K562 (cell line): ENCODE results near the gene GLIS2. TPM values are rescaled to one million over a fixed set of nuclear protein-coding genes. Genes with fewer than 3 reads are reported as not detected.

Experiments
- ATF7 ChIP-seq: fragments of 450-650 bp; IDR thresholded peaks from 2 replicates; pipeline ENCODE4 v1.7.1; 2014; ENCODE audit warnings: mild to moderate bottlenecking, moderate library complexity
- BCOR ChIP-seq: fragments of 450-650 bp; IDR thresholded peaks from 2 replicates; pipeline ENCODE4 v1.6.1; 2016
- BDP1 ChIP-seq: IDR thresholded peaks from 3 replicates; pipeline ENCODE4 v1.6.1; 2011; ENCODE audit not compliant: insufficient read length, insufficient read depth
- BRCA1 ChIP-seq, 2 experiments: fragments of 450-650 bp in 1 of 2; sonication (generic) in 1 of 2; formaldehyde crosslinking in 1 of 2; IDR thresholded peaks; 2 replicates each; pipeline versions ENCODE4 v1.5.0 to v1.6.1; 2017 to 2020; ENCODE audit warnings: mild to moderate bottlenecking in 1 of 2, missing genetic modification reagents in 1 of 2
- FOXA1 ChIP-seq: fragments of 450-650 bp; IDR thresholded peaks from 2 replicates; pipeline ENCODE4 v1.6.1; 2016; ENCODE audit warnings: mild to moderate bottlenecking, borderline replicate concordance
- KDM5B ChIP-seq: fragments of 200-600 bp; sonication (generic); IDR thresholded peaks from 2 replicates; pipeline ENCODE4 v1.6.1; 2012; ENCODE audit warnings: low read depth, mild to moderate bottlenecking, moderate library complexity, low read length, control low read depth, inconsistent platforms; ENCODE audit not compliant: insufficient replicate concordance
- MYC ChIP-seq, 2 experiments: fragments of 250-450 bp in 1 of 2; sonication (Bioruptor Pico) in 1 of 2; IDR thresholded peaks; 2 replicates each; pipeline versions ENCODE4 v1.5.1 to v1.6.1; 2012 to 2021; ENCODE audit warnings: low read depth in 2 of 2, borderline replicate concordance in 1 of 2, improper control_type of control experiment in 1 of 2, low read length in 1 of 2, mild to moderate bottlenecking in 1 of 2, moderate library complexity in 1 of 2
- RB1 ChIP-seq: fragments of 450-650 bp; IDR thresholded peaks from 2 replicates; pipeline ENCODE4 v1.6.1; 2017; ENCODE audit warnings: low read depth, mild to moderate bottlenecking
- RCOR1 ChIP-seq, 2 experiments: IDR thresholded peaks; 2 replicates each; pipeline ENCODE4 v1.6.1; 2012; ENCODE audit warnings: low read depth in 2 of 2, low read length in 2 of 2, borderline replicate concordance in 1 of 2, improper control_type of control experiment in 1 of 2
- SMARCB1 ChIP-seq: IDR thresholded peaks from 2 replicates; pipeline ENCODE4 v1.6.1; 2011; ENCODE audit warnings: improper control_type of control experiment, low read depth; ENCODE audit not compliant: insufficient read length
- SOX6 ChIP-seq: fragments of 450-650 bp; IDR thresholded peaks from 2 replicates; pipeline ENCODE4 v1.6.1; 2014; ENCODE audit warnings: mild to moderate bottlenecking
- SPI1 ChIP-seq: IDR thresholded peaks from 2 replicates; pipeline ENCODE4 v1.6.1; 2011; ENCODE audit warnings: low read depth, low read length, control low read depth, borderline replicate concordance
- YY1 ChIP-seq, 3 experiments: IDR thresholded peaks; 2 replicates each; pipeline ENCODE4 v1.6.1; 2011; ENCODE audit warnings: low read length in 2 of 3, mild to moderate bottlenecking in 2 of 3, moderate library complexity in 2 of 3, borderline replicate concordance in 1 of 3, control low read depth in 1 of 3, low read depth in 1 of 3; ENCODE audit not compliant: insufficient read depth in 3 of 3, insufficient replicate concordance in 2 of 3, control insufficient read depth in 1 of 3, insufficient read length in 1 of 3; ENCODE audit errors: extremely low read depth in 1 of 3
- ZBED1 ChIP-seq: IDR thresholded peaks from 2 replicates; pipeline ENCODE4 v1.6.1; 2014
- ZBTB7A ChIP-seq: IDR thresholded peaks from 2 replicates; pipeline ENCODE4 v1.6.1; 2011; ENCODE audit warnings: low read depth, mild to moderate bottlenecking, low read length, moderate library complexity, borderline replicate concordance; ENCODE audit not compliant: control insufficient read depth
- ZNF316 ChIP-seq: fragments of 450-650 bp; IDR thresholded peaks from 2 replicates; pipeline ENCODE4 v1.6.1; 2016
- ZNF347 ChIP-seq: fragments of 450-650 bp; formaldehyde crosslinking; IDR thresholded peaks from 2 replicates; pipeline ENCODE4 v1.4.0; 2020; ENCODE audit warnings: low read depth, mild to moderate bottlenecking, moderate library complexity
- ZSCAN29 ChIP-seq: fragments of 450-650 bp; IDR thresholded peaks from 2 replicates; pipeline ENCODE4 v1.6.1; 2017
- polyA plus RNA-seq, 8 experiments: library from polyadenylated mRNA; depleted of rRNA in 4 of 8; stranded (reverse) in 5 of 8; unstranded in 3 of 8; fragments of >200 nt; fragmentation: Nextera tagmentation in 2 of 8; fragmentation: Illumina TruSeq in 1 of 8; extraction: Ambion mirVana in 2 of 8; extraction: Trizol in 1 of 8; gene quantifications; 2 replicates each; pipeline versions ENCODE4 v1.2.1 to v1.2.3, GENCODE V29; 2011 to 2014; ENCODE audit warnings: inconsistent platforms in 1 of 8, missing spikeins in 1 of 8
- total RNA-seq, 7 experiments: library from RNA; depleted of rRNA in 6 of 7; stranded (reverse); fragments of >200 nt in 6 of 7; fragmentation: Illumina TruSeq in 2 of 7; extraction: Trizol in 2 of 7; gene quantifications; 2 replicates each; pipeline versions ENCODE4 v1.2.1 to v1.2.3, GENCODE V29; 2011 to 2021; ENCODE audit warnings: low replicate concordance in 1 of 7
- TF ChIP-seq, protein P1 (sequence below): fragments of 450-650 bp; IDR thresholded peaks from 2 replicates; pipeline ENCODE4 v1.6.1; 2016
- TF ChIP-seq, protein P2 (sequence below), 2 experiments: fragments of 450-650 bp; conservative IDR thresholded peaks; 2 replicates each; pipeline ENCODE4 v1.6.1; 2017; ENCODE audit warnings: mild to moderate bottlenecking in 2 of 2, moderate library complexity in 2 of 2
- TF ChIP-seq, protein P3 (sequence below): fragments of 450-650 bp; IDR thresholded peaks from 2 replicates; pipeline ENCODE4 v1.7.1; 2018; ENCODE audit warnings: mild to moderate bottlenecking, low read depth; ENCODE audit not compliant: partially characterized antibody

The GLIS2 gene
- total and polyA plus RNA-seq, 9 of the 15 experiments (the other 6 are each of a cell fraction or from before 2014, with no cell fraction given), result 0.10 to 9.0 (median 0.57) TPM

DNA sequence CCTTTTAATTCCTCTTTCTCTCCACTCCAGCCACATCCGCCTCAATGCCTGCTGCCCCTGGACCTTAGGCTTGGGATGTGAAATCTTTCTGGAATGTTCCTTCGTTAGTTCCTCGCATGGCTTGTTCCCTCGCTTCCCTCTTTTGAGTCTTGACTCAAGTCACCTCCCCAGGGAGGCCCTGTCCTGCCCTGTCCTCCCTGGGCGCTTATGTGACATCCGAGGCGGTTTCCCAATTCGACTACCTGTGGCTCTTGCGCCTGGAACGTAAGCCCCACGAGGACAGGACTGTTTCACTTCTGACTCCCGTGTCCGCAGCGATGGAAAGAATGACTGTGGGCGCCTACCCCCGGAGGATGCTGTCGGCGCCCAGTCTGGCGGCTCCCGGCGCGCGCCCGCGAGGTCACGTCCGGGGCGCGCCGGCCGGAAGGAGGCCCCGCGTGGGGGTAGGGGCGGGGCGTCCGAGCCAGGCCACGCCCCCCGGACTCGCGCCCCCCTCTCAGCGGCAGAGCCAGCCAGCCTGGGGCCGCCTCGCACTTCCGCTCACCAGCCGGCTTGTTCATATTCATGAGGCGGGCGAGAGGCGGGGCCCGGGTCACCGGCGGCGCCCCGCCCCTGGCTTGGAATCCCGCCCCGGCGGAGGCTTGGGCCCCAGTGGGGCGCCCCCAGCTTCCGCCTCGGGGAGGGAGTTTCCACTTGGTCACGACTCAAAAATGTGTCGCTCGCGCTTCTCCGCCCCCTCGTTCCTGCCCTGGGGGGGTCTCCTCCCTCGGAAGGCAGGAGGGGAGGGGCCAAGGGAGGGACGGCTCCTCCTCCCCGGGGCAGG lies 8.4 kb upstream of the GLIS2 start (continued):
- TF ChIP-seq, protein P1, sequence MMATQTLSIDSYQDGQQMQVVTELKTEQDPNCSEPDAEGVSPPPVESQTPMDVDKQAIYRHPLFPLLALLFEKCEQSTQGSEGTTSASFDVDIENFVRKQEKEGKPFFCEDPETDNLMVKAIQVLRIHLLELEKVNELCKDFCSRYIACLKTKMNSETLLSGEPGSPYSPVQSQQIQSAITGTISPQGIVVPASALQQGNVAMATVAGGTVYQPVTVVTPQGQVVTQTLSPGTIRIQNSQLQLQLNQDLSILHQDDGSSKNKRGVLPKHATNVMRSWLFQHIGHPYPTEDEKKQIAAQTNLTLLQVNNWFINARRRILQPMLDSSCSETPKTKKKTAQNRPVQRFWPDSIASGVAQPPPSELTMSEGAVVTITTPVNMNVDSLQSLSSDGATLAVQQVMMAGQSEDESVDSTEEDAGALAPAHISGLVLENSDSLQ, result peak; percentile 61; the same call in 1 of the 2 replicates
- TF ChIP-seq KDM5B (peak; percentile 48), ATF7 (peak; percentile 87; the same call in 1 of the 2 replicates), RB1 (peak; percentile 65; the same call in 1 of the 2 replicates), SOX6 (peak; percentile 25; the same call in 1 of the 2 replicates), BCOR (no peak), MYC (IDR thresholded peaks at IDR 0.05; ENCODE audit: low read depth, low read length) (peak; percentile 73), MYC (CRISPR knock-in tag; IDR thresholded peaks at IDR 0.05; ENCODE audit: borderline replicate concordance, low read depth) (0 out of 2 replicates have a peak, but pooled peaks have one; percentile 47), ZNF347 (CRISPR knock-in tag) (no peak), BDP1 (no peak), FOXA1 (no peak), SPI1 (peak; percentile 91), BRCA1 (IDR thresholded peaks at IDR 0.05) (no peak), BRCA1 (CRISPR knock-in tag; IDR thresholded peaks at IDR 0.05) (0 out of 2 replicates have a peak, but pooled peaks have one; percentile 65), ZBED1 (peak; percentile 94), ZBTB7A (peak; percentile 82; the same call in 1 of the 2 replicates), YY1 (IDR thresholded peaks at IDR 0.05; ENCODE audit: borderline replicate concordance in 1 of 3, control insufficient read depth in 1 of 3, extremely low read depth in 1 of 3, insufficient read depth in 3 of 3, insufficient read length in 1 of 3, insufficient replicate concordance in 2 of 3, low read depth in 1 of 3, low read length in 2 of 3) (peak in 2 of 3 experiments; percentile 26 to 44), ZSCAN29 (peak; percentile 45; the same call in 1 of the 2 replicates), ZNF316 (peak; percentile 96), RCOR1 (IDR thresholded peaks at IDR 0.05; ENCODE audit: borderline replicate concordance in 1 of 2, low read depth in 2 of 2, low read length in 2 of 2) (peak in 1 of 2 experiments; percentile 14; a peak in 1 of 4 replicates), SMARCB1 (no peak)
- TF ChIP-seq, protein P2, sequence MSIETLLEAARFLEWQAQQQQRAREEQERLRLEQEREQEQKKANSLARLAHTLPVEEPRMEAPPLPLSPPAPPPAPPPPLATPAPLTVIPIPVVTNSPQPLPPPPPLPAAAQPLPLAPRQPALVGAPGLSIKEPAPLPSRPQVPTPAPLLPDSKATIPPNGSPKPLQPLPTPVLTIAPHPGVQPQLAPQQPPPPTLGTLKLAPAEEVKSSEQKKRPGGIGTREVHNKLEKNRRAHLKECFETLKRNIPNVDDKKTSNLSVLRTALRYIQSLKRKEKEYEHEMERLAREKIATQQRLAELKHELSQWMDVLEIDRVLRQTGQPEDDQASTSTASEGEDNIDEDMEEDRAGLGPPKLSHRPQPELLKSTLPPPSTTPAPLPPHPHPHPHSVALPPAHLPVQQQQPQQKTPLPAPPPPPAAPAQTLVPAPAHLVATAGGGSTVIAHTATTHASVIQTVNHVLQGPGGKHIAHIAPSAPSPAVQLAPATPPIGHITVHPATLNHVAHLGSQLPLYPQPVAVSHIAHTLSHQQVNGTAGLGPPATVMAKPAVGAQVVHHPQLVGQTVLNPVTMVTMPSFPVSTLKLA (conservative IDR thresholded peaks at IDR 0.05), result peak in 1 of 2 experiments; percentile 74; a peak in 3 of 4 replicates
- TF ChIP-seq, protein P3, sequence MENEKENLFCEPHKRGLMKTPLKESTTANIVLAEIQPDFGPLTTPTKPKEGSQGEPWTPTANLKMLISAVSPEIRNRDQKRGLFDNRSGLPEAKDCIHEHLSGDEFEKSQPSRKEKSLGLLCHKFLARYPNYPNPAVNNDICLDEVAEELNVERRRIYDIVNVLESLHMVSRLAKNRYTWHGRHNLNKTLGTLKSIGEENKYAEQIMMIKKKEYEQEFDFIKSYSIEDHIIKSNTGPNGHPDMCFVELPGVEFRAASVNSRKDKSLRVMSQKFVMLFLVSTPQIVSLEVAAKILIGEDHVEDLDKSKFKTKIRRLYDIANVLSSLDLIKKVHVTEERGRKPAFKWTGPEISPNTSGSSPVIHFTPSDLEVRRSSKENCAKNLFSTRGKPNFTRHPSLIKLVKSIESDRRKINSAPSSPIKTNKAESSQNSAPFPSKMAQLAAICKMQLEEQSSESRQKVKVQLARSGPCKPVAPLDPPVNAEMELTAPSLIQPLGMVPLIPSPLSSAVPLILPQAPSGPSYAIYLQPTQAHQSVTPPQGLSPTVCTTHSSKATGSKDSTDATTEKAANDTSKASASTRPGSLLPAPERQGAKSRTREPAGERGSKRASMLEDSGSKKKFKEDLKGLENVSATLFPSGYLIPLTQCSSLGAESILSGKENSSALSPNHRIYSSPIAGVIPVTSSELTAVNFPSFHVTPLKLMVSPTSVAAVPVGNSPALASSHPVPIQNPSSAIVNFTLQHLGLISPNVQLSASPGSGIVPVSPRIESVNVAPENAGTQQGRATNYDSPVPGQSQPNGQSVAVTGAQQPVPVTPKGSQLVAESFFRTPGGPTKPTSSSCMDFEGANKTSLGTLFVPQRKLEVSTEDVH, result no peak
